B cell (primary cell): ENCODE data around the gene MAP2K3. TPM values are rescaled to one million over a fixed set of nuclear protein-coding genes. Genes with fewer than 3 reads are reported as not detected.
A peak's percentile ranks its signal among the peaks of the same experiment; 100 is the strongest.

Experiments used
- ATAC-seq: fragments of 200-7000 bp; cut with Tn5 transposase; one replicate; pipeline ENCODE4 v1.10.0; 2021; ENCODE audit warnings: low read depth, mild to moderate bottlenecking, moderate number of reproducible peaks, moderate library complexity
- CTCF ChIA-PET: fragments of 350-600 bp; sonication (Branson Sonifier 250); formaldehyde crosslinking; loops from one replicate; lab custom pipeline; 2021; ENCODE audit warnings: antibody characterized with exemption, inconsistent platforms; lab: Charles Lee
- POLR2A ChIA-PET: fragments of 350-600 bp; sonication (Branson Sonifier 250); formaldehyde crosslinking; loops from one replicate; lab custom pipeline; 2021; ENCODE audit warnings: antibody characterized with exemption; lab: Charles Lee
- DNase-seq: peaks from one replicate; pipeline ENCODE4 v3.0.0; 2013
- H2AFZ ChIP-seq: 2 replicates; pipeline ENCODE4 v1.6.1; 2012; ENCODE audit warnings: mild to moderate bottlenecking, low read depth, low read length; ENCODE audit not compliant: insufficient read depth, poor library complexity, severe bottlenecking
- H3K27ac ChIP-seq, 2 donors: 1 replicate in 1 of 2; 2 replicates in 1 of 2; pipeline ENCODE4 v1.5.1; 2012 to 2013; ENCODE audit warnings: low read length in 2 of 2, mild to moderate bottlenecking in 2 of 2, moderate library complexity in 1 of 2
- H3K27me3 ChIP-seq, 4 experiments: fragments of 200-600 bp in 1 of 4; sonication (generic) in 1 of 4; replicated peaks in 1 of 4; 1 replicate in 2 of 4; 2 replicates in 2 of 4; pipeline versions ENCODE4 v1.6.1 to v1.7.0; 2013 to 2016; ENCODE audit warnings: low read length in 3 of 4, mild to moderate bottlenecking in 2 of 4, mixed read lengths in 1 of 4, moderate library complexity in 1 of 4; ENCODE audit not compliant: insufficient read depth in 4 of 4, control insufficient read depth in 3 of 4; ENCODE audit errors: control extremely low read depth in 1 of 4
- H3K36me3 ChIP-seq, 2 experiments: replicated peaks in 1 of 2; 1 replicate in 1 of 2; 2 replicates in 1 of 2; pipeline versions ENCODE4 v1.6.1 to v1.7.1; 2013; ENCODE audit warnings: low read length in 1 of 2; ENCODE audit not compliant: insufficient read depth in 2 of 2, control insufficient read depth in 1 of 2; ENCODE audit errors: control extremely low read depth in 1 of 2, extremely low read depth in 1 of 2
- H3K4me1 ChIP-seq, 2 donors: fragments of 200-600 bp in 1 of 2; sonication (generic) in 1 of 2; 1 replicate in 1 of 2; 2 replicates in 1 of 2; pipeline versions ENCODE4 v1.5.1 to v1.6.1; 2013 to 2017; ENCODE audit warnings: low read length in 2 of 2; ENCODE audit not compliant: control insufficient read depth in 2 of 2, insufficient read depth in 2 of 2
- H3K4me2 ChIP-seq: replicated peaks from 2 replicates; pipeline ENCODE3; 2012; ENCODE audit warnings: mild to moderate bottlenecking, low read depth, low read length; ENCODE audit not compliant: poor library complexity, severe bottlenecking
- H3K4me3 ChIP-seq, 5 experiments: fragments of 200-600 bp in 1 of 5; sonication (generic) in 1 of 5; 1 replicate in 3 of 5; 2 replicates in 2 of 5; pipeline versions ENCODE4 v1.5.1 to v1.7.0; 2011 to 2016; ENCODE audit warnings: low read length in 4 of 5, mild to moderate bottlenecking in 4 of 5, low read depth in 2 of 5, control low read depth in 1 of 5, moderate library complexity in 1 of 5; ENCODE audit not compliant: insufficient read depth in 1 of 5; ENCODE audit errors: control extremely low read depth in 1 of 5, extremely low read depth in 1 of 5
- H3K79me2 ChIP-seq: fragments of 200-600 bp; sonication (generic); one replicate; pipeline ENCODE4 v1.6.0; 2016; ENCODE audit warnings: low read length; ENCODE audit not compliant: control insufficient read depth, insufficient read depth
- H3K9ac ChIP-seq: fragments of 200-600 bp; sonication (generic); 2 replicates; pipeline ENCODE4 v1.6.1; 2017; ENCODE audit warnings: mild to moderate bottlenecking, low read length, moderate library complexity
- H3K9me3 ChIP-seq, 3 donors: one replicate each; pipeline versions ENCODE4 v1.6.1 to v1.7.1; 2013; ENCODE audit warnings: low read length in 2 of 3; ENCODE audit not compliant: control insufficient read depth in 2 of 3, insufficient read depth in 1 of 3; ENCODE audit errors: control extremely low read depth in 1 of 3
- H4K20me1 ChIP-seq: 2 replicates; pipeline ENCODE4 v1.6.0; 2012; ENCODE audit warnings: mild to moderate bottlenecking, low read length; ENCODE audit not compliant: insufficient read depth, control insufficient read depth, poor library complexity, severe bottlenecking
- H3K27ac Mint-ChIP-seq: one replicate; pipeline ENCODE4 v1.8.0; 2021; ENCODE audit warnings: mixed read lengths
- H3K27me3 Mint-ChIP-seq: one replicate; pipeline ENCODE4 v1.8.0; 2021; ENCODE audit warnings: mixed read lengths
- H3K4me1 Mint-ChIP-seq: one replicate; pipeline ENCODE4 v1.8.0; 2021; ENCODE audit warnings: mixed read lengths
- H3K4me3 Mint-ChIP-seq: one replicate; pipeline ENCODE4 v1.8.0; 2021; ENCODE audit warnings: mixed read lengths
- H3K9me3 Mint-ChIP-seq: one replicate; pipeline ENCODE4 v1.8.0; 2022; ENCODE audit warnings: mixed read lengths; ENCODE audit not compliant: insufficient read depth
- CTCF ChIP-seq: fragments of 200-600 bp; IDR thresholded peaks from one replicate; pipeline ENCODE4 v1.8.0; 2022; ENCODE audit warnings: antibody characterized with exemption, mild to moderate bottlenecking
- EZH2 ChIP-seq: IDR thresholded peaks from 2 replicates; pipeline ENCODE4 v1.6.1; 2012; ENCODE audit warnings: borderline replicate concordance, low read depth, mild to moderate bottlenecking, moderate library complexity, low read length; ENCODE audit not compliant: insufficient read depth, poor library complexity, severe bottlenecking
- WGBS: methylation state at CpG from one replicate; pipeline ENCODE4 v1.1.5; 2013; ENCODE audit warnings: missing lambda C conversion rate; ENCODE audit not compliant: insufficient coverage; 5-methylcytosine and 5-hydroxymethylcytosine counted together
- intact Hi-C: fragments of 100-400 bp; cut with micrococcal nuclease; formaldehyde crosslinking; loops from one replicate; pipeline ENCODE4 v1.10.0; 2022
- polyA plus RNA-seq: library from polyadenylated mRNA; depleted of rRNA; stranded (reverse); fragments of >200 nt; gene quantifications from 2 replicates; pipeline ENCODE4 v1.2.3, GENCODE V29; 2012
- total RNA-seq, 2 donors: library from RNA; stranded (reverse); fragments of 120-200 nt in 1 of 2; gene quantifications; 1 replicate in 1 of 2; 2 replicates in 1 of 2; pipeline versions ENCODE4 v1.2.3 to v1.2.4, GENCODE V29; 2013 to 2022

MAP2K3 gene
- total and polyA plus RNA-seq, 2 donors (not counting 1 experiment from before 2014, with no cell fraction given): 61.0 to 118 TPM

GRCh38 chr17:21352221-21352980 is 67.9 kb downstream of the MAP2K3 start:
- WGBS: 94% methylated on average over 23 of the region's 23 CpGs
- H3K27me3 Mint-ChIP-seq: no peaks in the 10 kb centered on the region
- Histone ChIP-seq H3K9me3 (no peaks in the 10 kb centered on the region), H3K4me2 (no peak overlapping the region), H3K4me1 (no peaks in the 10 kb centered on the region), H3K27me3 (no peaks in the 10 kb centered on the region), H2AFZ (no peak overlapping the region), H4K20me1 (no peaks in the 10 kb centered on the region), H3K79me2 (no peaks in the 10 kb centered on the region), H3K27ac (no peak overlapping the region), H3K4me3 (no peak overlapping the region), H3K36me3 (no peaks in the 10 kb centered on the region), H3K9ac (no peak overlapping the region)
- no peak overlapping the region for H3K27ac Mint-ChIP-seq
- peaks cover 6% of the 10 kb centered on the region for H3K4me1 Mint-ChIP-seq
- ATAC-seq: no peak
- TF ChIP-seq CTCF (no peak), EZH2 (no peak)
- ChIA-PET CTCF (no interaction called here), POLR2A (no interaction called here)
- no peak overlapping the region for H3K4me3 Mint-ChIP-seq
- H3K9me3 Mint-ChIP-seq: no peaks in the 10 kb centered on the region
- intact Hi-C loops: no loop called here
- DNase-seq: no peak

- no peak overlapping the region for H3K4me3 ChIP-seq
- no peaks in the 10 kb centered on the region for H3K27me3 ChIP-seq
- peak overlapping the region; percentile 8 for H3K27ac Mint-ChIP-seq
- H3K9me3 Mint-ChIP-seq: no peaks in the 10 kb centered on the region
- no peak overlapping the region for H3K27ac ChIP-seq
- intact Hi-C loops: no loop called here
- ChIA-PET CTCF (no interaction called here), POLR2A (no interaction called here)
- ATAC-seq (no peak), DNase-seq (no peak)
- H3K4me3 Mint-ChIP-seq: no peak overlapping the region
- WGBS: 93% methylated on average over 8 of the region's 8 CpGs
- H3K4me2 ChIP-seq: no peak overlapping the region
- H3K9ac ChIP-seq: no peak overlapping the region
- no peaks in the 10 kb centered on the region for H3K4me1 ChIP-seq
- H2AFZ ChIP-seq: no peak overlapping the region
- H3K36me3 ChIP-seq: no peaks in the 10 kb centered on the region
- H3K4me1 Mint-ChIP-seq: peaks cover 6% of the 10 kb centered on the region
- no peaks in the 10 kb centered on the region for H3K79me2 ChIP-seq
- H3K9me3 ChIP-seq: no peaks in the 10 kb centered on the region
- TF ChIP-seq EZH2: no peak
- no peak for TF ChIP-seq CTCF
- H3K27me3 Mint-ChIP-seq: no peaks in the 10 kb centered on the region
- no peaks in the 10 kb centered on the region for H4K20me1 ChIP-seq
These were observed 68.4 kb downstream of the MAP2K3 start for GRCh38 chr17:21352981-21353265.
